A673 (cell line): ENCODE measurements around the gene RIMKLA.

ENCODE experiments used
- EZH2 ChIP-seq: fragments of 200-600 bp; sonication (generic); IDR thresholded peaks from 2 replicates; pipeline ENCODE4 v1.6.1; 2017; ENCODE audit warnings: borderline replicate concordance, low read depth, mild to moderate bottlenecking, mixed read lengths, antibody characterized with exemption, low read length; ENCODE audit not compliant: poor library complexity, severe bottlenecking
- TF ChIP-seq, protein P1 (sequence below): fragments of 300-800, 200-600 bp; sonication (generic); conservative IDR thresholded peaks from 2 replicates; pipeline ENCODE4 v1.5.1; 2017; ENCODE audit warnings: low read depth, mild to moderate bottlenecking, antibody characterized with exemption, low read length, moderate library complexity, mixed read lengths

DNA sequence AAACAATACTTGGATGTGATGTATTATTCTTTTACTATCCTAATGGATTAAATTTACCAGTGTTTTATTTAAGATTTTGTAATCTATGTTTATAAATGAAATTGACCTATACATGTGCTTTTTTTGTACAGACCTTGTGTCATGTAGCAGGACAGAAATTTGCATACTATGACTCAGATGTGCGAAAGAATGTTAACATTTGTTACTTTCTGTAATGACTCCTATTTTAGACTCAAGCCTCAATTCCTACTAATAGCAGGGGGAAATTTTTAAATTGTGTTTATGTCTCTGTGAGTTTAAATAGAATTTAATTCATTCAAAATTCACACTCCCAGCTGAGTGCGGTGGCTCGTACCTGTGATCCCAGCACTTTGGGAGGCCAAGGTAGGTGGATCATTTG, 21.8 kb upstream of the RIMKLA start:
- TF ChIP-seq, protein P1, sequence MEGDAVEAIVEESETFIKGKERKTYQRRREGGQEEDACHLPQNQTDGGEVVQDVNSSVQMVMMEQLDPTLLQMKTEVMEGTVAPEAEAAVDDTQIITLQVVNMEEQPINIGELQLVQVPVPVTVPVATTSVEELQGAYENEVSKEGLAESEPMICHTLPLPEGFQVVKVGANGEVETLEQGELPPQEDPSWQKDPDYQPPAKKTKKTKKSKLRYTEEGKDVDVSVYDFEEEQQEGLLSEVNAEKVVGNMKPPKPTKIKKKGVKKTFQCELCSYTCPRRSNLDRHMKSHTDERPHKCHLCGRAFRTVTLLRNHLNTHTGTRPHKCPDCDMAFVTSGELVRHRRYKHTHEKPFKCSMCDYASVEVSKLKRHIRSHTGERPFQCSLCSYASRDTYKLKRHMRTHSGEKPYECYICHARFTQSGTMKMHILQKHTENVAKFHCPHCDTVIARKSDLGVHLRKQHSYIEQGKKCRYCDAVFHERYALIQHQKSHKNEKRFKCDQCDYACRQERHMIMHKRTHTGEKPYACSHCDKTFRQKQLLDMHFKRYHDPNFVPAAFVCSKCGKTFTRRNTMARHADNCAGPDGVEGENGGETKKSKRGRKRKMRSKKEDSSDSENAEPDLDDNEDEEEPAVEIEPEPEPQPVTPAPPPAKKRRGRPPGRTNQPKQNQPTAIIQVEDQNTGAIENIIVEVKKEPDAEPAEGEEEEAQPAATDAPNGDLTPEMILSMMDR = no peak
- no peak for TF ChIP-seq EZH2
